LoVo (cell line): ENCODE results near the gene NIPA2.

Experiments
- DNase-seq: peaks from one replicate; pipeline ENCODE4 v3.0.0-alpha.2; 2016; ENCODE audit warnings: low spot score

Gene NIPA2

GRCh38 chr15:22902981-22903380 is 64.5 kb downstream of the NIPA2 start:
- no peak for DNase-seq

GRCh38 chr15:22903427-22903826 is 65.0 kb downstream of the NIPA2 start:
- no peak for DNase-seq

- DNase-seq: no peak
These were observed 65.6 kb downstream of the NIPA2 start for GRCh38 chr15:22903961-22904534.

GRCh38 chr15:22904736-22905135 is 66.3 kb downstream of the NIPA2 start:
- no peak for DNase-seq

GRCh38 chr15:22907161-22907950 is 68.9 kb downstream of the NIPA2 start:
- DNase-seq: no peak

- DNase-seq: no peak
These were observed 70.4 kb downstream of the NIPA2 start for GRCh38 chr15:22908830-22909229.

GRCh38 chr15:22911306-22911705 is 72.8 kb downstream of the NIPA2 start:
- no peak for DNase-seq

GRCh38 chr15:22912256-22912655 is 73.8 kb downstream of the NIPA2 start:
- no peak for DNase-seq

- no peak for DNase-seq
These were observed 75.3 kb downstream of the NIPA2 start for GRCh38 chr15:22913646-22914380.

- DNase-seq: no peak
These were observed 77.5 kb downstream of the NIPA2 start for GRCh38 chr15:22915866-22916515.

GRCh38 chr15:22916606-22917350 is 78.3 kb downstream of the NIPA2 start:
- DNase-seq: no peak

- no peak for DNase-seq
These were observed 79.1 kb downstream of the NIPA2 start for GRCh38 chr15:22917556-22917955.
